Calu3 (cell line): ENCODE measurements around the gene SOX10. TPM values are rescaled to one million over a fixed set of nuclear protein-coding genes. Genes with fewer than 3 reads are reported as not detected.

Experiments
- BruUV-seq: library from RNA; stranded (reverse); fragments of 400-500 nt; replicated peaks from 2 replicates; lab custom pipeline; 2021; lab: Mats Ljungman, UMichigan
- CTCF ChIA-PET: fragments of 300-600 bp; sonication (Branson Sonifier 250); formaldehyde crosslinking; loops from one replicate; lab custom pipeline; 2022; ENCODE audit warnings: antibody characterized with exemption; lab: Charles Lee
- DNase-seq: peaks from one replicate; pipeline ENCODE4 v3.0.0; 2022
- H3K27ac Mint-ChIP-seq: one replicate; pipeline ENCODE4 v1.8.0; 2022; ENCODE audit warnings: mixed read lengths; ENCODE audit not compliant: unreplicated experiment
- H3K27me3 Mint-ChIP-seq: one replicate; pipeline ENCODE4 v1.8.0; 2022; ENCODE audit warnings: mixed read lengths; ENCODE audit not compliant: unreplicated experiment
- H3K36me3 Mint-ChIP-seq: one replicate; pipeline ENCODE4 v1.8.0; 2022; ENCODE audit warnings: mild to moderate bottlenecking, moderate library complexity, mixed read lengths; ENCODE audit not compliant: insufficient read depth, unreplicated experiment
- H3K4me1 Mint-ChIP-seq: one replicate; pipeline ENCODE4 v1.8.0; 2022; ENCODE audit warnings: mild to moderate bottlenecking, low read depth, mixed read lengths; ENCODE audit not compliant: unreplicated experiment
- H3K4me3 Mint-ChIP-seq: one replicate; pipeline ENCODE4 v1.8.0; 2022; ENCODE audit warnings: mild to moderate bottlenecking, low read depth, moderate library complexity, mixed read lengths; ENCODE audit not compliant: unreplicated experiment
- H3K9me3 Mint-ChIP-seq: one replicate; pipeline ENCODE4 v1.8.0; 2022; ENCODE audit warnings: low read depth, mixed read lengths; ENCODE audit not compliant: unreplicated experiment
- CTCF ChIP-seq: fragments of 200-600 bp; IDR thresholded peaks from one replicate; pipeline ENCODE4 v1.8.0; 2022; ENCODE audit warnings: antibody characterized with exemption; ENCODE audit not compliant: unreplicated experiment
- intact Hi-C: fragments of 100-400 bp; cut with micrococcal nuclease; formaldehyde crosslinking; loops from one replicate; pipeline ENCODE4 v1.10.0; 2022; ENCODE audit not compliant: unreplicated experiment
- total RNA-seq: library from RNA; stranded (reverse); gene quantifications from 2 replicates; pipeline ENCODE4 v1.2.3, GENCODE V29; 2022

The SOX10 gene
- total RNA-seq, 1 experiment from 2014 or later, result not detected

GRCh38 chr22:38016182-38017151 lies 32.1 kb upstream of the SOX10 start:
- no TSS peak for BruUV-seq
- peak; percentile 78 for DNase-seq

GRCh38 chr22:38014083-38014482 lies 29.7 kb upstream of the SOX10 start:
- Mint-ChIP-seq H3K27ac (no peak overlapping the region), H3K4me3 (no peak overlapping the region), H3K9me3 (no peaks in the 10 kb centered on the region), H3K36me3 (peaks cover 3% of the 10 kb centered on the region), H3K4me1 (peaks cover 29% of the 10 kb centered on the region), H3K27me3 (no peaks in the 10 kb centered on the region)
- BruUV-seq, result no TSS peak
- CTCF ChIA-PET, result no interaction called here
- no peak for TF ChIP-seq CTCF
- DNase-seq, result no peak
- intact Hi-C loops, result no loop called here

More at GRCh38 chr22:38016182-38017151, 32.1 kb upstream of the SOX10 start:
- Mint-ChIP-seq H3K27ac (peak overlapping the region; percentile 72), H3K4me1 (peaks cover 29% of the 10 kb centered on the region), H3K9me3 (no peaks in the 10 kb centered on the region), H3K27me3 (no peaks in the 10 kb centered on the region), H3K36me3 (peaks cover 3% of the 10 kb centered on the region), H3K4me3 (peak overlapping the region; percentile 19)
- CTCF ChIA-PET, result interaction anchor here (0.5 to 1.2 kb wide), 4 partner anchors 11 to 373 kb away, joined by 3 read pairs; partner anchors contain the start of gene PICK1
- TF ChIP-seq CTCF, result no peak
- intact Hi-C loops, result loop anchor here (1.0 kb wide), 1 partner anchor 16 kb away; no protein-coding TSS in a partner anchor

- intact Hi-C loops, result no loop called here
- CTCF ChIA-PET, result interaction anchor here (0.7 kb wide), 1 partner anchor 133 kb away, joined by 3 read pairs; no protein-coding TSS in a partner anchor
- Mint-ChIP-seq H3K4me1 (peaks cover 19% of the 10 kb centered on the region), H3K36me3 (peaks cover 3% of the 10 kb centered on the region), H3K9me3 (no peaks in the 10 kb centered on the region), H3K27me3 (no peaks in the 10 kb centered on the region), H3K4me3 (no peak overlapping the region), H3K27ac (no peak overlapping the region)
- no peak for DNase-seq
- BruUV-seq, result no TSS peak
- TF ChIP-seq CTCF, result no peak
Observed at GRCh38 chr22:38012604-38013072, 28.3 kb upstream of the SOX10 start.

GRCh38 chr22:38009000-38009806 lies 24.8 kb upstream of the SOX10 start:
- no peaks in the 10 kb centered on the region for H3K4me1 Mint-ChIP-seq
- no peak overlapping the region for H3K4me3 Mint-ChIP-seq
- no TSS peak for BruUV-seq
- no peak for DNase-seq
- intact Hi-C loops, result no loop called here
- no peak overlapping the region for H3K27ac Mint-ChIP-seq
- TF ChIP-seq CTCF, result no peak
- H3K36me3 Mint-ChIP-seq, result no peaks in the 10 kb centered on the region
- CTCF ChIA-PET, result no interaction called here
- no peaks in the 10 kb centered on the region for H3K27me3 Mint-ChIP-seq
- no peaks in the 10 kb centered on the region for H3K9me3 Mint-ChIP-seq
